ENCODE results near the gene APCDD1L. TPM values are rescaled to one million over a fixed set of nuclear protein-coding genes. Genes with fewer than 3 reads are reported as not detected.

The APCDD1L gene
- total RNA-seq, 1 experiment from 2014 or later: 2.4 TPM

GRCh38 chr20:58494923-58495622 lies 20.1 kb downstream of the APCDD1L start (continued):
- TF ChIP-seq ZNF281 (CRISPR knock-in tag; IDR thresholded peaks at IDR 0.05): no peak

GRCh38 chr20:58492795-58493524 lies 22.2 kb downstream of the APCDD1L start:
- Mint-ChIP-seq H3K27me3 (ENCODE audit: low read depth) (no peaks in the 10 kb centered on the region), H3K36me3 (no peaks in the 10 kb centered on the region), H3K4me1 (peaks cover 6% of the 10 kb centered on the region), H3K9me3 (peaks cover 11% of the 10 kb centered on the region), H3K4me3 (no peak overlapping the region), H3K27ac (no peak overlapping the region)
- CTCF ChIA-PET: no interaction called here
- ATAC-seq: no peak
- TF ChIP-seq AR (CRISPR knock-in tag; IDR thresholded peaks at IDR 0.05): no peak
- TF ChIP-seq, protein P1, sequence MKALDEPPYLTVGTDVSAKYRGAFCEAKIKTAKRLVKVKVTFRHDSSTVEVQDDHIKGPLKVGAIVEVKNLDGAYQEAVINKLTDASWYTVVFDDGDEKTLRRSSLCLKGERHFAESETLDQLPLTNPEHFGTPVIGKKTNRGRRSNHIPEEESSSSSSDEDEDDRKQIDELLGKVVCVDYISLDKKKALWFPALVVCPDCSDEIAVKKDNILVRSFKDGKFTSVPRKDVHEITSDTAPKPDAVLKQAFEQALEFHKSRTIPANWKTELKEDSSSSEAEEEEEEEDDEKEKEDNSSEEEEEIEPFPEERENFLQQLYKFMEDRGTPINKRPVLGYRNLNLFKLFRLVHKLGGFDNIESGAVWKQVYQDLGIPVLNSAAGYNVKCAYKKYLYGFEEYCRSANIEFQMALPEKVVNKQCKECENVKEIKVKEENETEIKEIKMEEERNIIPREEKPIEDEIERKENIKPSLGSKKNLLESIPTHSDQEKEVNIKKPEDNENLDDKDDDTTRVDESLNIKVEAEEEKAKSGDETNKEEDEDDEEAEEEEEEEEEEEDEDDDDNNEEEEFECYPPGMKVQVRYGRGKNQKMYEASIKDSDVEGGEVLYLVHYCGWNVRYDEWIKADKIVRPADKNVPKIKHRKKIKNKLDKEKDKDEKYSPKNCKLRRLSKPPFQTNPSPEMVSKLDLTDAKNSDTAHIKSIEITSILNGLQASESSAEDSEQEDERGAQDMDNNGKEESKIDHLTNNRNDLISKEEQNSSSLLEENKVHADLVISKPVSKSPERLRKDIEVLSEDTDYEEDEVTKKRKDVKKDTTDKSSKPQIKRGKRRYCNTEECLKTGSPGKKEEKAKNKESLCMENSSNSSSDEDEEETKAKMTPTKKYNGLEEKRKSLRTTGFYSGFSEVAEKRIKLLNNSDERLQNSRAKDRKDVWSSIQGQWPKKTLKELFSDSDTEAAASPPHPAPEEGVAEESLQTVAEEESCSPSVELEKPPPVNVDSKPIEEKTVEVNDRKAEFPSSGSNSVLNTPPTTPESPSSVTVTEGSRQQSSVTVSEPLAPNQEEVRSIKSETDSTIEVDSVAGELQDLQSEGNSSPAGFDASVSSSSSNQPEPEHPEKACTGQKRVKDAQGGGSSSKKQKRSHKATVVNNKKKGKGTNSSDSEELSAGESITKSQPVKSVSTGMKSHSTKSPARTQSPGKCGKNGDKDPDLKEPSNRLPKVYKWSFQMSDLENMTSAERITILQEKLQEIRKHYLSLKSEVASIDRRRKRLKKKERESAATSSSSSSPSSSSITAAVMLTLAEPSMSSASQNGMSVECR (CRISPR knock-in tag; IDR thresholded peaks at IDR 0.05; ENCODE audit: borderline replicate concordance): no peak
- no peak for TF ChIP-seq FOXJ3 (CRISPR knock-in tag; IDR thresholded peaks at IDR 0.05; ENCODE audit: borderline replicate concordance)
- DNase-seq (ENCODE audit: low spot score): no peak
- POLR2A ChIA-PET: interaction anchor here (0.5 kb wide), 1 partner anchor 200 kb away, joined by 3 read pairs; no protein-coding TSS in a partner anchor

GRCh38 chr20:58492074-58492718 lies 23.0 kb downstream of the APCDD1L start:
- POLR2A ChIA-PET: no interaction called here
- Mint-ChIP-seq H3K9me3 (peaks cover 17% of the 10 kb centered on the region), H3K4me1 (peaks cover 6% of the 10 kb centered on the region), H3K27ac (no peak overlapping the region), H3K27me3 (ENCODE audit: low read depth) (no peaks in the 10 kb centered on the region), H3K4me3 (no peak overlapping the region), H3K36me3 (no peaks in the 10 kb centered on the region)
- ATAC-seq: no peak
- DNase-seq (ENCODE audit: low spot score): no peak
- CTCF ChIA-PET: interaction anchor here (1.3 kb wide), 1 partner anchor 10 kb away, joined by 6 read pairs; no protein-coding TSS in a partner anchor
- TF ChIP-seq RELA (CRISPR knock-in tag; IDR thresholded peaks at IDR 0.05; ENCODE audit: borderline replicate concordance) (no peak), CREB1 (CRISPR knock-in tag; IDR thresholded peaks at IDR 0.05) (no peak), MXD4 (CRISPR knock-in tag; IDR thresholded peaks at IDR 0.05; ENCODE audit: borderline replicate concordance) (no peak), CBFB (CRISPR knock-in tag; IDR thresholded peaks at IDR 0.05; ENCODE audit: low read depth) (no peak), TCF7 (CRISPR knock-in tag; IDR thresholded peaks at IDR 0.05; ENCODE audit: low read depth) (no peak)
- TF ChIP-seq, protein P2, sequence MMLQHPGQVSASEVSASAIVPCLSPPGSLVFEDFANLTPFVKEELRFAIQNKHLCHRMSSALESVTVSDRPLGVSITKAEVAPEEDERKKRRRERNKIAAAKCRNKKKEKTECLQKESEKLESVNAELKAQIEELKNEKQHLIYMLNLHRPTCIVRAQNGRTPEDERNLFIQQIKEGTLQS (CRISPR knock-in tag; conservative IDR thresholded peaks at IDR 0.05): no peak
- TF ChIP-seq, protein P3, sequence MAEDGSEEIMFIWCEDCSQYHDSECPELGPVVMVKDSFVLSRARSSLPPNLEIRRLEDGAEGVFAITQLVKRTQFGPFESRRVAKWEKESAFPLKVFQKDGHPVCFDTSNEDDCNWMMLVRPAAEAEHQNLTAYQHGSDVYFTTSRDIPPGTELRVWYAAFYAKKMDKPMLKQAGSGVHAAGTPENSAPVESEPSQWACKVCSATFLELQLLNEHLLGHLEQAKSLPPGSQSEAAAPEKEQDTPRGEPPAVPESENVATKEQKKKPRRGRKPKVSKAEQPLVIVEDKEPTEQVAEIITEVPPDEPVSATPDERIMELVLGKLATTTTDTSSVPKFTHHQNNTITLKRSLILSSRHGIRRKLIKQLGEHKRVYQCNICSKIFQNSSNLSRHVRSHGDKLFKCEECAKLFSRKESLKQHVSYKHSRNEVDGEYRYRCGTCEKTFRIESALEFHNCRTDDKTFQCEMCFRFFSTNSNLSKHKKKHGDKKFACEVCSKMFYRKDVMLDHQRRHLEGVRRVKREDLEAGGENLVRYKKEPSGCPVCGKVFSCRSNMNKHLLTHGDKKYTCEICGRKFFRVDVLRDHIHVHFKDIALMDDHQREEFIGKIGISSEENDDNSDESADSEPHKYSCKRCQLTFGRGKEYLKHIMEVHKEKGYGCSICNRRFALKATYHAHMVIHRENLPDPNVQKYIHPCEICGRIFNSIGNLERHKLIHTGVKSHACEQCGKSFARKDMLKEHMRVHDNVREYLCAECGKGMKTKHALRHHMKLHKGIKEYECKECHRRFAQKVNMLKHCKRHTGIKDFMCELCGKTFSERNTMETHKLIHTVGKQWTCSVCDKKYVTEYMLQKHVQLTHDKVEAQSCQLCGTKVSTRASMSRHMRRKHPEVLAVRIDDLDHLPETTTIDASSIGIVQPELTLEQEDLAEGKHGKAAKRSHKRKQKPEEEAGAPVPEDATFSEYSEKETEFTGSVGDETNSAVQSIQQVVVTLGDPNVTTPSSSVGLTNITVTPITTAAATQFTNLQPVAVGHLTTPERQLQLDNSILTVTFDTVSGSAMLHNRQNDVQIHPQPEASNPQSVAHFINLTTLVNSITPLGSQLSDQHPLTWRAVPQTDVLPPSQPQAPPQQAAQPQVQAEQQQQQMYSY (CRISPR knock-in tag; IDR thresholded peaks at IDR 0.05): no peak
